AG04449 (cell line): ENCODE measurements around the gene ARL14EP.

ENCODE experiments used
- CTCF ChIA-PET: fragments of 350-600 bp; formaldehyde crosslinking; extraction: SDS; loops from one replicate; lab custom pipeline; 2021; ENCODE audit warnings: antibody characterized with exemption; lab: Yijun Ruan, JAX
- POLR2A ChIA-PET: fragments of 400-600, 350-600 bp; formaldehyde crosslinking; extraction: SDS; loops from one replicate; lab custom pipeline; 2020; ENCODE audit warnings: antibody characterized with exemption, inconsistent platforms; lab: Yijun Ruan, JAX
- DNase-seq: peaks from one replicate; pipeline ENCODE4 v3.0.0-alpha.2; 2010; ENCODE audit warnings: low read depth, low spot score
- H3K4me3 ChIP-seq: 2 replicates; pipeline ENCODE4 v1.5.1; 2011; ENCODE audit warnings: low read depth, mild to moderate bottlenecking, control low read depth, low read length
- CTCF ChIP-seq: IDR thresholded peaks from one replicate; pipeline ENCODE4 v1.5.1; 2011; ENCODE audit warnings: mild to moderate bottlenecking, moderate library complexity, low read length, control low read depth, inconsistent platforms; ENCODE audit not compliant: insufficient read depth; ENCODE audit errors: missing control alignments

The ARL14EP gene

GRCh38 chr11:30284836-30285235 lies 38.1 kb upstream of the ARL14EP start:
- DNase-seq = no peak
- no peak for TF ChIP-seq CTCF
- CTCF ChIA-PET = no interaction called here
- no peak overlapping the region for H3K4me3 ChIP-seq
- POLR2A ChIA-PET = no interaction called here

- H3K4me3 ChIP-seq = no peak overlapping the region
- no peak for TF ChIP-seq CTCF
- no peak for DNase-seq
- ChIA-PET CTCF (no interaction called here), POLR2A (no interaction called here)
Observed at GRCh38 chr11:30285416-30286121, 37.3 kb upstream of the ARL14EP start.

- H3K4me3 ChIP-seq = no peak overlapping the region
- no peak for TF ChIP-seq CTCF
- DNase-seq = no peak
- POLR2A ChIA-PET = no interaction called here
- CTCF ChIA-PET = interaction anchor here (1.1 to 1.2 kb wide), 2 partner anchors 10 to 148 kb away, joined by 3 to 4 read pairs; no protein-coding TSS in a partner anchor
Observed at GRCh38 chr11:30291331-30291730, 31.6 kb upstream of the ARL14EP start.

GRCh38 chr11:30292545-30292944 lies 30.4 kb upstream of the ARL14EP start:
- CTCF ChIA-PET = no interaction called here
- TF ChIP-seq CTCF = no peak

GRCh38 chr11:30295178-30295885 lies 27.6 kb upstream of the ARL14EP start:
- ChIA-PET POLR2A (no interaction called here), CTCF (no interaction called here)
- no peak overlapping the region for H3K4me3 ChIP-seq
- no peak for DNase-seq
- TF ChIP-seq CTCF = no peak

More at GRCh38 chr11:30292545-30292944, 30.4 kb upstream of the ARL14EP start:
- H3K4me3 ChIP-seq = no peak overlapping the region
- no peak for DNase-seq
- POLR2A ChIA-PET = no interaction called here

GRCh38 chr11:30304620-30305019 lies 18.3 kb upstream of the ARL14EP start:
- DNase-seq = no peak
- CTCF ChIA-PET = interaction anchor here (0.6 kb wide), 1 partner anchor 11 kb away, joined by 3 read pairs; no protein-coding TSS in a partner anchor
- TF ChIP-seq CTCF = no peak
- POLR2A ChIA-PET = no interaction called here
- H3K4me3 ChIP-seq = no peak overlapping the region
